ENCODE results near the gene SUN1. TPM values are rescaled to one million over a fixed set of nuclear protein-coding genes. Genes with fewer than 3 reads are reported as not detected.
"Not testable (repeated sequence)": the region's sequence is repeated elsewhere in the genome, so short reads cannot be mapped to it uniquely, and the experiment has no call there.

The SUN1 gene
- total RNA-seq, 2 experiments from 2014 or later, result 104 to 108 TPM

- Histone ChIP-seq H3K36me3 (ENCODE audit: insufficient read depth, low read length) (no peaks in the 10 kb centered on the region), H3K9me3 (ENCODE audit: control insufficient read depth in 1 of 2, insufficient read depth in 1 of 2, low read length in 2 of 2) (peaks cover 0 to 8% of the 10 kb centered on the region in 2 experiments), H3K27me3 (ENCODE audit: control insufficient read depth in 1 of 2, insufficient read depth in 2 of 2, low read length in 2 of 2) (no peaks in the 10 kb centered on the region), H3K4me3 (ENCODE audit: low read length) (no peak overlapping the region), H3K27ac (ENCODE audit: low read depth in 1 of 2, low read length in 2 of 2) (no peak overlapping the region), H3K4me1 (ENCODE audit: insufficient read depth, low read length) (no peaks in the 10 kb centered on the region)
- intact Hi-C loops (cut with DNase I, micrococcal nuclease), result no loop called here
- TF ChIP-seq, protein P1, sequence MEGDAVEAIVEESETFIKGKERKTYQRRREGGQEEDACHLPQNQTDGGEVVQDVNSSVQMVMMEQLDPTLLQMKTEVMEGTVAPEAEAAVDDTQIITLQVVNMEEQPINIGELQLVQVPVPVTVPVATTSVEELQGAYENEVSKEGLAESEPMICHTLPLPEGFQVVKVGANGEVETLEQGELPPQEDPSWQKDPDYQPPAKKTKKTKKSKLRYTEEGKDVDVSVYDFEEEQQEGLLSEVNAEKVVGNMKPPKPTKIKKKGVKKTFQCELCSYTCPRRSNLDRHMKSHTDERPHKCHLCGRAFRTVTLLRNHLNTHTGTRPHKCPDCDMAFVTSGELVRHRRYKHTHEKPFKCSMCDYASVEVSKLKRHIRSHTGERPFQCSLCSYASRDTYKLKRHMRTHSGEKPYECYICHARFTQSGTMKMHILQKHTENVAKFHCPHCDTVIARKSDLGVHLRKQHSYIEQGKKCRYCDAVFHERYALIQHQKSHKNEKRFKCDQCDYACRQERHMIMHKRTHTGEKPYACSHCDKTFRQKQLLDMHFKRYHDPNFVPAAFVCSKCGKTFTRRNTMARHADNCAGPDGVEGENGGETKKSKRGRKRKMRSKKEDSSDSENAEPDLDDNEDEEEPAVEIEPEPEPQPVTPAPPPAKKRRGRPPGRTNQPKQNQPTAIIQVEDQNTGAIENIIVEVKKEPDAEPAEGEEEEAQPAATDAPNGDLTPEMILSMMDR (IDR thresholded peaks at IDR 0.05), result no peak
- POLR2A ChIA-PET, result no interaction called here
- no peak for ATAC-seq (ENCODE audit: poor library complexity)
- Mint-ChIP-seq H3K9me3 (no peaks in the 10 kb centered on the region), H3K27me3 (no peaks in the 10 kb centered on the region), H3K4me1 (ENCODE audit: low read depth) (no peaks in the 10 kb centered on the region), H3K36me3 (ENCODE audit: low read depth) (no peaks in the 10 kb centered on the region), H3K27ac (no peak overlapping the region), H3K4me3 (no peak overlapping the region)
- CTCF ChIA-PET, result no interaction called here
- no peak for DNase-seq
These were observed 33.3 kb upstream of the SUN1 start for GRCh38 chr7:798921-799470.

- no peaks in the 10 kb centered on the region for H3K27me3 ChIP-seq (ENCODE audit: control insufficient read depth in 1 of 2, insufficient read depth in 2 of 2, low read length in 2 of 2)
- ATAC-seq (ENCODE audit: poor library complexity), result no peak
- Mint-ChIP-seq H3K36me3 (ENCODE audit: low read depth) (no peaks in the 10 kb centered on the region), H3K9me3 (no peaks in the 10 kb centered on the region), H3K27me3 (no peaks in the 10 kb centered on the region), H3K4me1 (ENCODE audit: low read depth) (no peaks in the 10 kb centered on the region), H3K4me3 (no peak overlapping the region), H3K27ac (no peak overlapping the region)
- no peak for DNase-seq
- H3K27ac ChIP-seq (ENCODE audit: low read depth in 1 of 2, low read length in 2 of 2), result no peak overlapping the region
- intact Hi-C loops (cut with DNase I, micrococcal nuclease), result no loop called here
- CTCF ChIA-PET, result no interaction called here
- TF ChIP-seq, protein P1 (IDR thresholded peaks at IDR 0.05), result no peak
- no peaks in the 10 kb centered on the region for H3K4me1 ChIP-seq (ENCODE audit: insufficient read depth, low read length)
- POLR2A ChIA-PET, result no interaction called here
- H3K36me3 ChIP-seq (ENCODE audit: insufficient read depth, low read length), result no peaks in the 10 kb centered on the region
- H3K4me3 ChIP-seq (ENCODE audit: low read length), result no peak overlapping the region
- peaks cover 0 to 5% of the 10 kb centered on the region in 2 experiments for H3K9me3 ChIP-seq (ENCODE audit: control insufficient read depth in 1 of 2, insufficient read depth in 1 of 2, low read length in 2 of 2)
These were observed 31.6 kb upstream of the SUN1 start for GRCh38 chr7:800692-801091.

DNA sequence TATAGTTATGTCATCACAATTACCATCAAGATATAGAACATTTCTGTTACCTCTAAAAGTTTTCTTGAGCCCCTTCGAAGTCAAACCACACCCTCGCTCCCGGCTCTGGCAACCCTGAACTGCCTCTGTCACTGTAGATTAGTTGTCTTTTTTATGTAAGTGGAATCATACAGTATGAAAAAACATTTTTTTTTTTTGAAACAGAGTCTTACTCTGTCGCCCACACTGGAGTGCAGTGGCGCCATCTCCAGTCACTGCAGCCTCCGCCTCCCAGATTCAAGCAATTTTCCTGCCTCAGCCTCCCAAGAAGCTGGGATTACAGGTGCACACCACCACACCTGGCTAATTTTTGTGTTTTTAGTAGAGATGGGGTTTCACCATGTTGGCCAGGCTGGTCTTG, 30.9 kb upstream of the SUN1 start:
- H3K9me3 ChIP-seq (ENCODE audit: control insufficient read depth in 1 of 2, insufficient read depth in 1 of 2, low read length in 2 of 2); ATAC-seq (ENCODE audit: poor library complexity); intact Hi-C loops (cut with DNase I, micrococcal nuclease); H3K36me3 ChIP-seq (ENCODE audit: insufficient read depth, low read length); H3K36me3 Mint-ChIP-seq (ENCODE audit: low read depth); H3K27me3 ChIP-seq (ENCODE audit: control insufficient read depth in 1 of 2, insufficient read depth in 2 of 2, low read length in 2 of 2); H3K4me1 Mint-ChIP-seq (ENCODE audit: low read depth); H3K4me3 Mint-ChIP-seq; H3K27ac ChIP-seq (ENCODE audit: low read depth in 1 of 2, low read length in 2 of 2); H3K4me1 ChIP-seq (ENCODE audit: insufficient read depth, low read length); H3K4me3 ChIP-seq (ENCODE audit: low read length); DNase-seq; H3K27ac Mint-ChIP-seq; POLR2A ChIA-PET; H3K9me3 Mint-ChIP-seq; CTCF ChIA-PET; H3K27me3 Mint-ChIP-seq: not testable (repeated sequence)

DNA sequence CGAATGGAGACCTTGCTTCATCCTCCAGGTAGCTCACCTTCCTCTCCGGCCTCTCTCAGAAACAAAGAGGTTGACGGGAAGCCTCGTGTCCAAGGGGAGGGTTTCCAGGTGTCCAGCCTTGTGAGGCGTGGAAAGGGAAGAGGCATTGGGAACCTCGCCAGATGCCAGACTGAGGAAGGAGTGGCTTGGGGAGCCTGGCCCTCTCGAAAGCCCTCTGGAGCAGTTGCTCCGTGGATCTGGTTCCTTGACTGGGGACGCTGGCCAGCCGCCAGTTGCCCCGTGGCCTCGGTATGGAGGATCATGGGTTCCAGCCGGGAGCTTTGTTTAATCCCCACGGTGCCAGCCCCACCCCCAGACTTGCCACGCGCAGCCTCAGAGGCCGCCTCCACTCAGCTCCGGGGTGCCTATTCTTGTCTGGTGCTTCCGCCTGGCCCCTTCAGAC, 30.3 kb upstream of the SUN1 start:
- ATAC-seq (ENCODE audit: poor library complexity) (no peak), DNase-seq (no peak)
- no peak overlapping the region for H3K27ac Mint-ChIP-seq
- H3K27me3 Mint-ChIP-seq, result no peaks in the 10 kb centered on the region
- POLR2A ChIA-PET, result no interaction called here
- TF ChIP-seq, protein P1 (IDR thresholded peaks at IDR 0.05), result no peak
- Histone ChIP-seq H3K4me1 (ENCODE audit: insufficient read depth, low read length) (no peaks in the 10 kb centered on the region), H3K36me3 (ENCODE audit: insufficient read depth, low read length) (no peaks in the 10 kb centered on the region), H3K4me3 (ENCODE audit: low read length) (no peak overlapping the region), H3K27ac (ENCODE audit: low read depth in 1 of 2, low read length in 2 of 2) (no peak overlapping the region), H3K9me3 (ENCODE audit: control insufficient read depth in 1 of 2, insufficient read depth in 1 of 2, low read length in 2 of 2) (peaks cover 0 to 5% of the 10 kb centered on the region in 2 experiments), H3K27me3 (ENCODE audit: control insufficient read depth in 1 of 2, insufficient read depth in 2 of 2, low read length in 2 of 2) (no peaks in the 10 kb centered on the region)
- CTCF ChIA-PET, result no interaction called here
- H3K9me3 Mint-ChIP-seq, result no peaks in the 10 kb centered on the region
- intact Hi-C loops (cut with DNase I, micrococcal nuclease), result no loop called here
- H3K4me1 Mint-ChIP-seq (ENCODE audit: low read depth), result no peaks in the 10 kb centered on the region
- no peaks in the 10 kb centered on the region for H3K36me3 Mint-ChIP-seq (ENCODE audit: low read depth)
- no peak overlapping the region for H3K4me3 Mint-ChIP-seq
